Measurements from ENCODE around the gene TEX9. TPM values are rescaled to one million over a fixed set of nuclear protein-coding genes. Genes with fewer than 3 reads are reported as not detected.
"Not testable (repeated sequence)": the region's sequence is repeated elsewhere in the genome, so short reads cannot be mapped to it uniquely, and the experiment has no call there.

TEX9 gene
- total RNA-seq (7.4 and 9.0 TPM in 2 replicates), polyA plus RNA-seq (2.6 and 3.6 TPM in 2 replicates)

GRCh38 chr15:56365075-56365711, at the start of gene TEX9:
TEX9 (plus strand) TSS chr15:56365426; CDS start chr15:56365451, 25 bp downstream.
- no peaks in the 10 kb centered on the region for H3K9me2 ChIP-seq (replicated peaks; ENCODE audit: insufficient read depth)
- peak within 1 kb of the TSS; percentile 47 for H3K27ac ChIP-seq
- peak within 1 kb of the TSS; percentile 76 for H3K4me3 ChIP-seq
- no peaks in the 10 kb centered on the region for H3K36me3 ChIP-seq (replicated peaks; ENCODE audit: insufficient read depth, low read depth)
- H3K4me2 ChIP-seq, result peak within 1 kb of the TSS; percentile 81
- H2AFZ ChIP-seq, result peak within 1 kb of the TSS; percentile 99
- DNase-seq (ENCODE audit: low spot score), result peak; percentile 94
- H4K20me1 ChIP-seq (ENCODE audit: insufficient read depth, poor library complexity, severe bottlenecking), result no peaks in the 10 kb centered on the region
- no peaks in the 10 kb centered on the region for H3K79me2 ChIP-seq
- H3K4me1 ChIP-seq (ENCODE audit: insufficient read depth), result no peaks in the 10 kb centered on the region
- H3K9me3 ChIP-seq (ENCODE audit: low read depth), result no peaks in the 10 kb centered on the region
- no peak for TF ChIP-seq CTCF (IDR thresholded peaks at IDR 0.05; ENCODE audit: poor library complexity)
- no peak for TF ChIP-seq EZH2phosphoT487 (IDR thresholded peaks at IDR 0.05; ENCODE audit: low read depth, severe bottlenecking, unreplicated experiment)
- no peak for TF ChIP-seq EZH2 (IDR thresholded peaks at IDR 0.05; ENCODE audit: borderline replicate concordance)
- H3K27me3 ChIP-seq, result no peaks in the 10 kb centered on the region
- under 1% methylated on average over 45 of the region's 45 CpGs for WGBS (ENCODE audit: low lambda C conversion rate, missing lambda C conversion rate)

- DNase-seq (ENCODE audit: low spot score); H3K4me3 ChIP-seq; H3K36me3 ChIP-seq (replicated peaks; ENCODE audit: insufficient read depth, low read depth); H3K9me3 ChIP-seq (ENCODE audit: low read depth); H3K27ac ChIP-seq; H3K9me2 ChIP-seq (replicated peaks; ENCODE audit: insufficient read depth); H4K20me1 ChIP-seq (ENCODE audit: insufficient read depth, poor library complexity, severe bottlenecking); H3K4me2 ChIP-seq; H3K4me1 ChIP-seq (ENCODE audit: insufficient read depth); H3K79me2 ChIP-seq; H2AFZ ChIP-seq; H3K27me3 ChIP-seq: not testable (repeated sequence)
- WGBS (ENCODE audit: low lambda C conversion rate, missing lambda C conversion rate), result 76% methylated on average over 17 of the region's 18 CpGs
Observed at GRCh38 chr15:56316561-56316960, 48.7 kb upstream of the TEX9 start.

- peaks cover 4% of the 10 kb centered on the region for H3K4me1 ChIP-seq (ENCODE audit: insufficient read depth)
- H4K20me1 ChIP-seq (ENCODE audit: insufficient read depth, poor library complexity, severe bottlenecking), result no peaks in the 10 kb centered on the region
- H3K4me2 ChIP-seq, result no peak overlapping the region
- TF ChIP-seq EZH2phosphoT487 (IDR thresholded peaks at IDR 0.05; ENCODE audit: low read depth, severe bottlenecking, unreplicated experiment), result no peak
- TF ChIP-seq CTCF (IDR thresholded peaks at IDR 0.05; ENCODE audit: poor library complexity), result no peak
- no peak for TF ChIP-seq EZH2 (IDR thresholded peaks at IDR 0.05; ENCODE audit: borderline replicate concordance)
- no peaks in the 10 kb centered on the region for H3K9me3 ChIP-seq (ENCODE audit: low read depth)
- H3K4me3 ChIP-seq, result no peak overlapping the region
- no peaks in the 10 kb centered on the region for H3K27me3 ChIP-seq
- no peak overlapping the region for H2AFZ ChIP-seq
- H3K36me3 ChIP-seq (replicated peaks; ENCODE audit: insufficient read depth, low read depth), result no peaks in the 10 kb centered on the region
- DNase-seq (ENCODE audit: low spot score), result no peak
- H3K9me2 ChIP-seq (replicated peaks; ENCODE audit: insufficient read depth), result no peaks in the 10 kb centered on the region
- no peaks in the 10 kb centered on the region for H3K79me2 ChIP-seq
- peak overlapping the region; percentile 15 for H3K27ac ChIP-seq
Observed at GRCh38 chr15:56320316-56320715, 44.9 kb upstream of the TEX9 start.

- H3K9me3 ChIP-seq (ENCODE audit: low read depth), result no peaks in the 10 kb centered on the region
- no peaks in the 10 kb centered on the region for H4K20me1 ChIP-seq (ENCODE audit: insufficient read depth, poor library complexity, severe bottlenecking)
- no peak overlapping the region for H3K4me3 ChIP-seq
- peaks cover 4% of the 10 kb centered on the region for H3K4me1 ChIP-seq (ENCODE audit: insufficient read depth)
- peak overlapping the region; percentile 15 for H3K27ac ChIP-seq
- no peak for DNase-seq (ENCODE audit: low spot score)
- WGBS (ENCODE audit: low lambda C conversion rate, missing lambda C conversion rate), result 73% methylated on average over 3 of the region's 3 CpGs
- H3K27me3 ChIP-seq, result no peaks in the 10 kb centered on the region
- H3K36me3 ChIP-seq (replicated peaks; ENCODE audit: insufficient read depth, low read depth), result no peaks in the 10 kb centered on the region
- no peak overlapping the region for H3K4me2 ChIP-seq
- TF ChIP-seq EZH2phosphoT487 (IDR thresholded peaks at IDR 0.05; ENCODE audit: low read depth, severe bottlenecking, unreplicated experiment), result no peak
- no peak overlapping the region for H2AFZ ChIP-seq
- H3K79me2 ChIP-seq, result no peaks in the 10 kb centered on the region
- H3K9me2 ChIP-seq (replicated peaks; ENCODE audit: insufficient read depth), result no peaks in the 10 kb centered on the region
Observed at GRCh38 chr15:56320861-56321260, 44.4 kb upstream of the TEX9 start.
